PC-3 (cell line): Measurements from ENCODE around the gene LPCAT4. TPM values are rescaled to one million over a fixed set of nuclear protein-coding genes. Genes with fewer than 3 reads are reported as not detected.

Experiments used
- ATAC-seq: fragments of 200-7000 bp; cut with Tn5 transposase; 2 replicates; pipeline ENCODE4 v1.9.1; 2020; ENCODE audit warnings: mild to moderate bottlenecking, moderate library complexity
- BruUV-seq: library from RNA; stranded (reverse); fragments of 400-500 nt; replicated peaks from 2 replicates; lab custom pipeline; 2021; lab: Mats Ljungman, UMichigan
- CTCF ChIA-PET: fragments of 300-600 bp; sonication (Branson Sonifier 250); formaldehyde crosslinking; loops from one replicate; lab custom pipeline; 2022; ENCODE audit warnings: antibody characterized with exemption; lab: Charles Lee
- POLR2A ChIA-PET: fragments of 300-600 bp; sonication (Branson Sonifier 250); formaldehyde crosslinking; loops from one replicate; lab custom pipeline; 2022; ENCODE audit warnings: antibody characterized with exemption; ENCODE audit not compliant: unreplicated experiment; lab: Charles Lee
- DNase-seq: peaks from one replicate; pipeline ENCODE4 v3.0.0-alpha.2; 2015
- H2AFZ ChIP-seq: fragments of 300-600 bp; sonication (generic); 2 replicates; pipeline ENCODE4 v1.6.0; 2016; ENCODE audit warnings: antibody characterized with exemption, low read length
- H3F3A ChIP-seq: fragments of 300-600 bp; sonication (generic); one replicate; pipeline ENCODE4 v1.6.0; 2017; ENCODE audit warnings: antibody characterized with exemption, low read length, control low read depth, mild to moderate bottlenecking; ENCODE audit not compliant: unreplicated experiment
- H3K27ac ChIP-seq: fragments of 300-600 bp; sonication (generic); 2 replicates; pipeline ENCODE4 v1.5.1; 2016; ENCODE audit warnings: mild to moderate bottlenecking, low read length
- H3K27me3 ChIP-seq: fragments of 300-600 bp; sonication (generic); 2 replicates; pipeline ENCODE4 v1.6.1; 2016; ENCODE audit warnings: low read length, mixed read lengths
- H3K36me3 ChIP-seq: fragments of 300-600 bp; sonication (generic); 2 replicates; pipeline ENCODE4 v1.6.1; 2016; ENCODE audit warnings: low read depth, mixed run types, low read length, mixed read lengths
- H3K4me1 ChIP-seq: fragments of 300-600 bp; sonication (generic); 2 replicates; pipeline ENCODE4 v1.5.1; 2016; ENCODE audit warnings: low read length; ENCODE audit not compliant: insufficient read depth
- H3K4me2 ChIP-seq: fragments of 300-600 bp; sonication (generic); 2 replicates; pipeline ENCODE4 v1.6.0; 2016; ENCODE audit warnings: low read length
- H3K4me3 ChIP-seq: fragments of 300-600 bp; sonication (generic); 2 replicates; pipeline ENCODE4 v1.5.1; 2016; ENCODE audit warnings: mild to moderate bottlenecking, low read length, mixed read lengths
- H3K79me2 ChIP-seq: fragments of 300-600 bp; sonication (generic); 2 replicates; pipeline ENCODE4 v1.6.1; 2017; ENCODE audit warnings: low read length, mixed read lengths
- H3K9ac ChIP-seq: fragments of 300-600 bp; sonication (generic); 2 replicates; pipeline ENCODE4 v1.6.0; 2016; ENCODE audit warnings: mild to moderate bottlenecking, low read length
- H3K9me2 ChIP-seq: fragments of 300-600 bp; sonication (generic); replicated peaks from 2 replicates; pipeline ENCODE4 v1.6.1; 2016; ENCODE audit warnings: mixed run types, low read length, mixed read lengths
- H3K9me3 ChIP-seq: fragments of 300-600 bp; sonication (generic); 2 replicates; pipeline ENCODE4 v1.6.1; 2016; ENCODE audit warnings: low read length, mixed read lengths
- H4K20me1 ChIP-seq: fragments of 300-600 bp; sonication (generic); 2 replicates; pipeline ENCODE4 v1.6.1; 2016; ENCODE audit warnings: low read length, mixed read lengths
- EZH2 ChIP-seq: fragments of 300-600 bp; sonication (generic); IDR thresholded peaks from one replicate; pipeline ENCODE4 v1.6.1; 2017; ENCODE audit warnings: antibody characterized with exemption, mild to moderate bottlenecking, low read length; ENCODE audit not compliant: unreplicated experiment
- EZH2phosphoT487 ChIP-seq: fragments of 300-600 bp; sonication (generic); IDR thresholded peaks from 2 replicates; pipeline ENCODE4 v1.6.1; 2018; ENCODE audit warnings: mild to moderate bottlenecking, antibody characterized with exemption, low read length, borderline replicate concordance
- intact Hi-C: fragments of 100-400 bp; cut with micrococcal nuclease; formaldehyde crosslinking; loops from 2 replicates; pipeline ENCODE4 v1.9.0; 2023
- total RNA-seq: library from RNA; depleted of rRNA; stranded (reverse); fragments of >200 nt; gene quantifications from 2 replicates; pipeline ENCODE4 v1.2.3, GENCODE V29; 2014
- TF ChIP-seq, protein P1 (sequence below): fragments of 300-600 bp; sonication (generic); conservative IDR thresholded peaks from 2 replicates; pipeline ENCODE4 v1.5.1; 2017; ENCODE audit warnings: antibody characterized with exemption, low read depth, mild to moderate bottlenecking, low read length

The LPCAT4 gene
- total RNA-seq, 1 experiment from 2014 or later, result 37.0 TPM

DNA sequence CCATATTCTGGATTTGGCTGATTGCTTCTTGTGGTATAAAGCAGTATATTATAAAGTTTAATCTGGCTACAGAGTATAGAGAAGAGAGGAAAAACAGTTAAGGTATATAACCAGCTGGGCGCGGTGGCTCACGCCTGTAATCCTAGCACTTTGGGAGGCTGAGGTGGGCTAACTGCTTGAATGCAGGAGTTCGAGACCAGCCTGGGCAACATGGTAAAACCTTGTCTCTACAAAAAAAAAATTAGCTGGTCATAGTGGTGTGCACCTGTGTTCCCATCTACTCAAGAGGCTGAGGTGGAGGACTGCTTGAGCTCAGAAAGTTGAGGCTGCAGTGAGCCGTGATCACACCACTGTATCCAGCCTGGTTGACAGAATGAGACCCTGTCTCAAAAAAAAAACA, 36.7 kb downstream of the LPCAT4 start:
- H3K79me2 ChIP-seq, result peaks cover 29% of the 10 kb centered on the region
- no peak for TF ChIP-seq EZH2
- H2AFZ ChIP-seq, result no peak overlapping the region
- no peaks in the 10 kb centered on the region for H3K27me3 ChIP-seq
- no peak overlapping the region for H3K4me3 ChIP-seq
- ChIA-PET POLR2A (interaction anchor here (0.7 kb wide), 2 partner anchors 17 to 72 kb away, joined by 4 to 6 read pairs; no protein-coding TSS in a partner anchor), CTCF (no interaction called here)
- no peak overlapping the region for H3K4me2 ChIP-seq
- H3F3A ChIP-seq, result peaks cover 11% of the 10 kb centered on the region
- no peak overlapping the region for H3K27ac ChIP-seq
- no peaks in the 10 kb centered on the region for H4K20me1 ChIP-seq
- intact Hi-C loops, result no loop called here
- 0 out of 2 replicates have a peak, but pooled peaks cover 2% of the 10 kb centered on the region for H3K36me3 ChIP-seq
- DNase-seq (no peak), ATAC-seq (no peak)
- no peaks in the 10 kb centered on the region for H3K9me3 ChIP-seq
- no TSS peak for BruUV-seq
- no peaks in the 10 kb centered on the region for H3K9me2 ChIP-seq
- no peak overlapping the region for H3K9ac ChIP-seq
- H3K4me1 ChIP-seq, result peaks cover 20% of the 10 kb centered on the region

DNA sequence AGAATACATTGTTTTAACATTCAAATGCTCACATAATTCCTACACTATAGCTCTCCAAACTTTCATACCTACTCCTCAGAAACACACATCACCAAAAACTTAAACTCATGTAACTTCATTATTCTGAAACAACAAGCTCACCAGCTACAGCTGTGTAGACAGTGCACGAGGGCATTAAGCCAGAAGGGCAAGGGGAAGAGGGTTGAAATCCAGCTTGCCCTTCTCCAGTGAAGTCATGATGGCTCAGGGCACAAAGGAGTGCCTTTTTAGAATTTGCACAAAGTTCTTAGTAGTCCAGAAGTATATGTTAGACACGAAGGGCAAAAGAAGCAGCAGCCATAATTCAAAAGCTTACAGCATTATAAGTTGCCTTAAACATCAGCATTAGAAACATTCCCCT, 38.0 kb downstream of the LPCAT4 start:
- Histone ChIP-seq H3K4me3 (no peak overlapping the region), H3K9ac (no peak overlapping the region), H3K27me3 (no peaks in the 10 kb centered on the region), H3K36me3 (0 out of 2 replicates have a peak, but pooled peaks cover 2% of the 10 kb centered on the region), H3K27ac (no peak overlapping the region), H3F3A (no peaks in the 10 kb centered on the region), H3K4me1 (peaks cover 8% of the 10 kb centered on the region), H4K20me1 (no peaks in the 10 kb centered on the region), H3K79me2 (peaks cover 19% of the 10 kb centered on the region), H2AFZ (no peak overlapping the region), H3K9me3 (no peaks in the 10 kb centered on the region), H3K9me2 (no peaks in the 10 kb centered on the region), H3K4me2 (no peak overlapping the region)
- no TSS peak for BruUV-seq
- CTCF ChIA-PET, result interaction anchor here (0.6 kb wide), 1 partner anchor 258 kb away, joined by 3 read pairs; no protein-coding TSS in a partner anchor
- DNase-seq, result no peak
- TF ChIP-seq EZH2, result no peak
- TF ChIP-seq, protein P1, sequence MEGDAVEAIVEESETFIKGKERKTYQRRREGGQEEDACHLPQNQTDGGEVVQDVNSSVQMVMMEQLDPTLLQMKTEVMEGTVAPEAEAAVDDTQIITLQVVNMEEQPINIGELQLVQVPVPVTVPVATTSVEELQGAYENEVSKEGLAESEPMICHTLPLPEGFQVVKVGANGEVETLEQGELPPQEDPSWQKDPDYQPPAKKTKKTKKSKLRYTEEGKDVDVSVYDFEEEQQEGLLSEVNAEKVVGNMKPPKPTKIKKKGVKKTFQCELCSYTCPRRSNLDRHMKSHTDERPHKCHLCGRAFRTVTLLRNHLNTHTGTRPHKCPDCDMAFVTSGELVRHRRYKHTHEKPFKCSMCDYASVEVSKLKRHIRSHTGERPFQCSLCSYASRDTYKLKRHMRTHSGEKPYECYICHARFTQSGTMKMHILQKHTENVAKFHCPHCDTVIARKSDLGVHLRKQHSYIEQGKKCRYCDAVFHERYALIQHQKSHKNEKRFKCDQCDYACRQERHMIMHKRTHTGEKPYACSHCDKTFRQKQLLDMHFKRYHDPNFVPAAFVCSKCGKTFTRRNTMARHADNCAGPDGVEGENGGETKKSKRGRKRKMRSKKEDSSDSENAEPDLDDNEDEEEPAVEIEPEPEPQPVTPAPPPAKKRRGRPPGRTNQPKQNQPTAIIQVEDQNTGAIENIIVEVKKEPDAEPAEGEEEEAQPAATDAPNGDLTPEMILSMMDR, result no peak
- no peak for TF ChIP-seq EZH2phosphoT487
- no peak for ATAC-seq
- POLR2A ChIA-PET, result interaction anchor here (0.6 kb wide), 1 partner anchor 11 kb away, joined by 3 read pairs; no protein-coding TSS in a partner anchor
- intact Hi-C loops, result no loop called here

DNA sequence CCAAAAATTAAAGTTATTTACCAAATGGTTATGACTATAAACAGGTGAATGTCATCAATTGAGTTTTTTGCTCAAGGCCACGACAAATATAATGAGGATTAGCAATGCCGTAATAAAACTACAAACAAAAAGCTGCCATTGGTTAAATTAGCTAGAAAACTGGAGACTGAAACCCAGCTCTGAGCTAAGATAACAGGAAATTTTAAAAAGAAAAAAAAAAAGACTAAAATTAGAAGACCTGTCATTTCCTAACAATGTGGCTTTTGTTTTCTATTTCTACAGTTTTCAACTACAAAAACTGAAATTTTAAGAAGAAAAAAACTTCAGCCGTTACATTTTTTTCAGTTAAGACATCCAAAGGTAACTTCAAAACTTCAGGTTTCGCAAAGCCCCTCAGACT, 39.1 kb downstream of the LPCAT4 start:
- CTCF ChIA-PET, result no interaction called here

More for the DNA sequence above, 39.1 kb downstream of the LPCAT4 start:
- Histone ChIP-seq H4K20me1 (no peaks in the 10 kb centered on the region), H3K9me3 (no peaks in the 10 kb centered on the region), H3K9me2 (no peaks in the 10 kb centered on the region), H3K4me3 (no peak overlapping the region), H2AFZ (no peak overlapping the region), H3K9ac (no peak overlapping the region), H3K27me3 (no peaks in the 10 kb centered on the region), H3K36me3 (0 out of 2 replicates have a peak, but pooled peaks cover 2% of the 10 kb centered on the region), H3K4me1 (no peaks in the 10 kb centered on the region), H3K27ac (no peak overlapping the region), H3K79me2 (peaks cover 8% of the 10 kb centered on the region), H3F3A (no peaks in the 10 kb centered on the region), H3K4me2 (no peak overlapping the region)
- ATAC-seq (no peak), DNase-seq (no peak)
- TF ChIP-seq, protein P1, result no peak
- TF ChIP-seq EZH2phosphoT487, result no peak
- TF ChIP-seq EZH2, result no peak
- intact Hi-C loops, result no loop called here
- no TSS peak for BruUV-seq
- POLR2A ChIA-PET, result interaction anchor here (0.7 kb wide), 1 partner anchor 29 kb away, joined by 4 read pairs; no protein-coding TSS in a partner anchor
